Islet precursor cell (in vitro differentiated cells): ENCODE results near the gene ZNF467.

Experiments used
- DNase-seq: peaks from one replicate; pipeline ENCODE4 v3.0.0-alpha.2; 2018

Gene ZNF467

GRCh38 chr7:149783386-149784250 lies 10.2 kb upstream of the ZNF467 start:
- no peak for DNase-seq

- DNase-seq: no peak
These were observed 9.4 kb upstream of the ZNF467 start for GRCh38 chr7:149782682-149783345.

GRCh38 chr7:149781921-149782320 lies 8.5 kb upstream of the ZNF467 start:
- DNase-seq: no peak

GRCh38 chr7:149780636-149781419 lies 7.4 kb upstream of the ZNF467 start:
- no peak for DNase-seq

DNA sequence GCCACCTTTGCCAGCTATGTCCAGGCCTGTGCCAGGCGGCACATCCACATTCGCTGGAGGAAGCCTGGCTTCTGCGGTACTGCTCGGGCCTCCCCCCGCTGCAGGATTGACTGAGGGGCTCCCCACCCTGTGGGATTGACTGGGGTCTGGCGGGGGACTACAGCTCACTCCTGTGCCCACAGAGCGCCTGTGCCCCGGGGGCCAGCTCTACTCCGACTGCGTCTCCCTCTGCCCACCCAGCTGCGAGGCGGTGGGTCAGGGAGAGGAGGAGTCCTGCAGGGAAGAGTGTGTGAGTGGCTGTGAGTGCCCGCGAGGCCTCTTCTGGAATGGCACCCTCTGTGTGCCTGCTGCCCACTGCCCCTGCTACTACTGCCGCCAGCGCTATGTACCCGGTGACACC lies 6.7 kb upstream of the ZNF467 start:
- no peak for DNase-seq

GRCh38 chr7:149779502-149779805 lies 6.1 kb upstream of the ZNF467 start:
- DNase-seq: no peak

DNA sequence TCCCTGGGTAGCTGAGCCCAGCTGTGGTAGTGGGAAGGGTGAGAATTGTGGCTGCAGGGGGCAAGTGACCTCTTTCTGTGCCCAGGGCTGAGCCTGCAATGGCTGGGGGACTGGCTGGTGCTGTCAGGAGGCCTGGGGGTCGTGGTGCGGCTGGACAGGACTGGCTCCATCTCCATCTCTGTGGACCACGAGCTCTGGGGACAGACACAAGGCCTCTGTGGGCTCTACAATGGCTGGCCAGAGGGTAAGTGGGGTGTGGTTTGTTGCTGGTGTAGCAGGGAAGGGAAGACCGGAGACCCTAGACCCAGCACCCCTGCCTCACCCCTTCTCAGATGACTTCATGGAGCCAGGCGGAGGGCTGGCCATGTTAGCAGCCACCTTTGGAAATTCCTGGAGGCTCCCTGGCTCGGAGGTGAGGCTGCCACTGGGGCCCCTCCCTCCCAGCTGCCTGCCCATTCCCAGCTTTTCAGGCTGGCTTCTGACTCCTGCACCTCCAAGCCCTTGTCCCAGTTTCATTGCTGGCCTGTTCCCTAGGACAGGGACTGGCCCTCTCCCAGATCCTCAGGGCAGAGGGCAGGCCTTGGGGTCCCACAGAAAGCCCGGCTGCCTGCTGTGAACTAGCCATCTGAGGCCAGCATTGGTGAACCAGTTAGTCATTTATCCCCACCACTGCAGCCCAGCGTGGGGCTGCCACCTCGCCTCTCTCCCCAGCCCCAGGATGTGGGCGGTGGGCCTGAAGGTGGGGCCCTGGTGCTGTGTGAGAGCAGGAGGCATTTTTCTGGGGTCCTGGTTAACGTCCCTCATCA lies 5.5 kb upstream of the ZNF467 start:
- no peak for DNase-seq

GRCh38 chr7:149778327-149778637 lies 4.9 kb upstream of the ZNF467 start:
- DNase-seq: no peak

- no peak for DNase-seq
These were observed 4.4 kb upstream of the ZNF467 start for GRCh38 chr7:149777551-149778326.

DNA sequence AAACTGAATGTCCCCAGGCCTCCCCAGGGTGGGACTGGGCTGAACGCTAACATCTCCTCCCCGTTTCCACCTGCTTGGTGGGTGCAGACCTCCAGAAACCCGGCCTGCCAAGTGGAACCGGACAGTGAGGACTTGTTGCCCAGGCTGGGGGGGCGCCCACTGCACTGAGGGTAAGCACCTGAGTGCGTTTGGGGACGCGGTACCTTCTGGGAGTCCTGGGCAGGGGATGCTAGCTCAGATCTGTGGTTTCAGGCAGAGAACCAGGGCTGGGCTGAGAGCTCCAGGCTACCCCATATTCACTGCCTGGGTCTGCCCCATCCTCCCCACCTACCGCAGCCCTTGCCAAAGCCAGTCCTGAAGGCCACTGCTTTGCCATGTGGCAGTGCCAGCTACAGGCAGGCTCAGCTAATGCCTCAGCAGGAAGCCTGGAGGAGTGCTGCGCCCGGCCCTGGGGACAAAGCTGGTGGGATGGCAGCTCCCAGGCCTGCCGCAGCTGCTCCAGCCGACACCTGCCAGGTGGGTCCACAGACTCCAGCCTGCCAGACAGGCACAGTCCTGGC lies 3.5 kb upstream of the ZNF467 start:
- no peak for DNase-seq

DNA sequence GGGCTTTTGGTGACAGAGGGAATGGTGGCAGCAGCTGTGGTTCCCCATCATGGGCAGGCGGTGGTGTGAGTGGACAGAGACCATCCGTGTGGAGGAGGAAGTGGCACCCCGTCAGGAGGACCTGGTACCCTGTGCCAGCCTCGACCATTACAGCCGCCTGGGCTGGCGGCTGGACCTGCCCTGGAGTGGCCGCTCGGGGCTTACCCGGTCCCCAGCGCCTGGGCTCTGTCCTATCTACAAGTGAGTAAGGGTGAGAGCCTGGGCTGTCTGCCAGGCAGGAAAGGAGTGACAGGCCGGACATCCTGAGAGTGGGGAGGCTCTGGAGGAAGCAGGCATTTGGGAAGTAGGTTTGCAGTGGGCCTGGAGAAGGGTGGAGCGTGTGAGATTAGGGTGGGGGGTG lies 2.9 kb upstream of the ZNF467 start:
- no peak for DNase-seq

DNA sequence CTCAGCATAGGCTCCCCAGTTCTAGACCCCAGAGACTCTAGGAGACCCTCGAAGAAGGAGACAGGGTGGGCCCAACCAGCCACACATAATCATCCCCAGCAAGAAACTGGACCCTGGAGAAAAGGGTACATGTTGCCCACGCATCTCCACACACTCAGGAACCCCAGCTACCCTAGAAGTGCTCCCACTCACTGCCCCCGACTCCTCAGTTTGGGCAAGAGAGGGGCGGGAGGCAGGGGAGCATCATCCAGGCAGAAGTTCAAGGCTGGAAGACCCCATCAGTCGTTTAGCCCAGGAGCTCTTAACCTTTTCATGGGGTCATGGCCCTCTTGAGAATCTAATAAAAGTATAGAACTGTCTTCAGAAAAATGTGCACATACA lies 1.8 kb upstream of the ZNF467 start:
- no peak for DNase-seq

GRCh38 chr7:149774237-149775175 lies 1.1 kb upstream of the ZNF467 start:
- DNase-seq: no peak

DNA sequence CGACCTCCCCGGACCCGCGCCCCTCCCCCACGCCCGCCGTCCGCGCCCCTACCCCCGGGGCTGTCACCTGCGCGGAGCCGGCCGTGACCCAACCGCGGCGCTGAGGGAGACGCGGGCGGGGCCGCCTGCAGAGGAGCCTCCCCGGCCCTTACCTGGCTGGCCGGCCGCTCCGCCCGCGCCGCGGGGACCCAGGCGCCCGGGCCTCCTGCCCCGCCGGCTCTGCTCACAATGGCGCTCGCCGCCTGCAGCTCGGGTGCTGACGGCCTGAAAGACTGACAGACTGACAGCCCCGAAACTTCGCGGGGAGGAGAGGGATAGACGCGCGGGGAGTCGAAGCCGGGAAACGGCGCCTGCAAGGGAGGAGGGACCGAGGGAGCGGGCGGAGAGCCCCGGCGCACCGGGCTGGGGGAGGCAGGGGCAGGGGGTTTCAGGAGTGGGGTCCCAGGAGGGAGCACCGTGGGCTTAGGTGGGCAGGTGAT lies 393 bp downstream of the ZNF467 start:
- no peak for DNase-seq

GRCh38 chr7:149772241-149772955 lies 990 bp downstream of the ZNF467 start:
- no peak for DNase-seq

- DNase-seq: peak; percentile 96
These were observed 1.6 kb downstream of the ZNF467 start for GRCh38 chr7:149771720-149772240.

DNA sequence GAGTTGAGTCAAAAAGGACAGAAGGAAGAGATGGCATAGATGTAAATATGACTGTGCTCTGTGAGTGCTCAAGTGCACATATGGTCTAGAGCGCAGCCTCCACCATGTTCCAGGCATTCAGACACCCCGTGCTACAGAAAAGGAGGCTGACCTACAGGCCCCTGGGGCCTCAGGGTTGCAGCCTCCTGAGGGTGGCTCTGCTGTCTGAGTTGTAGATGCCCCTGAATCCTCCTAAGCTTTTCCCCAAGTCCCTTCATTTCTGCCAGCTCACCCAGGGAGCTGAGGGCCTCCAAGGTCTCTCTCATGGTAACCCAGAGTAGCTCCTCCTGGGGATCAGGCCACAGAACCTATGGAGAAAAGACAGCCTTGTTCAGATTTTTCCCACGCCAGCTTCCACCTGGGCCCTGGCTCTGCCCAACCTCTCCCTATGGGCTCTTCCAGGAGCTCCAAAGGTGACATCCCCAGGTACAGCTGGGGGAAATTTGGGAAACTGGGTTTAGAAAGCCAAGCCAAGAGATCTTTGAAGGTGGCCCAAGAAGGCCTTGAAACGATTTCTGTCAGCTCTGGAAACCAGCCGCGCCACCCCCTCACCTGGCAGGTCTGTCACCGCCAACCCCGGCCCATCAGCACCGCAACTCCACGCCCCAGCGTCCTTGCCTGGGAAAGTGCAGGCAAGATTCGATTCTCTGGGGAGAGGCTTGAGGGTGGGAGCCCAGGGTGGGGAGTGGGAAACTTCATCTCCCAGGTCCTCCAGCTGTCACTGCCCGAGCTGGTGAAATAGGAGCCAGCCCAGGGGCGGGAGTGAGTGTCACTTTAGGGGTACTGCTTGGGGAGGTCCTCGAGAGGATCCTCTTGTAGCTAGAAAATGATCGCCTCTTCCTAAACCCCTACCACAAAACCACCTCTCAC lies 2.4 kb downstream of the ZNF467 start:
- no peak for DNase-seq

GRCh38 chr7:149769915-149770314 lies 3.5 kb downstream of the ZNF467 start:
- DNase-seq: no peak

DNA sequence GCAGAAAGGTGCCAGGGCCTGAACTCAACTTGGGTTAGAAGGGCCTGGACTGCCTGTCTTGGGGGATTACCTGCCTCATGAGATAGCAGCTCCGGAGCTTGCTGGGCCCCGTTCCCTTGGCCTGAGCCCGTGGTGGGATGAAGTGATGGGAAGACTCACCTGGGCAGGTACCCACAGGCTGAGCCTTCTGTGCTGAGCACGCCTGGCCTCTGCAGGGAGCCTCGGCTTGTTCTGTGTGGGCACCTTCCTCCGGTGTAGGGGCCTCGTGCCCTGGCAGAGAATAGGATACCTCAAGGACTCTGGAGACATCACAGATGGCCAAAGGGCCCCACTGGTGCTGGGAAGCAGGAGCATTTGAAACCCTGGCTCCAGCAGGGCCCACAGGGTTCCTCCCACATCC lies 4.5 kb downstream of the ZNF467 start:
- no peak for DNase-seq
